GM21447 (cell line): ENCODE data around the gene CREG2.
"Not testable (repeated sequence)": the region's sequence is repeated elsewhere in the genome, so short reads cannot be mapped to it uniquely, and the experiment has no call there.

Experiments used
- ATAC-seq: cut with Tn5 transposase; IDR thresholded peaks from one replicate; pipeline ENCODE4 v1.9.1; 2021; ENCODE audit not compliant: unreplicated experiment

The CREG2 gene

DNA sequence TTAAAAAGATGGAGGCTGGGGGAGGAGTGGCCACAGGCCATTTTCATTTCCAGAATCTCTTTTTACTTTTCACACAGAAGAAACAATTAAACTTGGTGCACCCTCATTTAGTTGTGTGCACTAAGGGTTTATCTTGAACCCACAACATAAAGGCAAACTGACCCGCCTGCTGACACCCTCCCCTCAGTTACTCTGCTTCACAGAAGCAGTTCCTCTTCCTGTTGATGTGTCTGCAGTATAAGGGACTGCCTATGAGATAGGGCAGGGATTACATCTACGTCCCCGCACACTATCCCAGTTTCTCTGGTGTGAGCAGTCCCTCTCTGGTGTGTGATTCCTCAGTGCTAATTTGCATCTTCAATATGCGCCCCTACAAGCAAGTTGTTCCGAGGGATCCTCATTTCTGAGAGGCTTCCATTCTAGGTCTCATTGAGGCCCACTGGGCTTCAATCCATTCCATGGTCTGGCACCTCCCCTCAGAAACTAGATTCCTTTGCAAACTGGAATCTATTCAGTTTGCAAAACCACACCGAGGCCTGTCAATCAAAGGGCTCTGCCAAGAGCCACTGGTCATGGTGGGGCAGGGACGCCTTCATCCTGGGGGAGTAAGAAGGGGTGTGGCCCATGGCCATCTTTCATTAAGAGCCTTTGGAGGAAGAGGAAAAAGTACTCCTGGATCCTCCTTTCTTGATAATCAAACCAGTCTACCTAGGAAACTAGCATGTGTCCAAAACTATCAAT, 12.3 kb downstream of the CREG2 start:
- ATAC-seq, result no peak

DNA sequence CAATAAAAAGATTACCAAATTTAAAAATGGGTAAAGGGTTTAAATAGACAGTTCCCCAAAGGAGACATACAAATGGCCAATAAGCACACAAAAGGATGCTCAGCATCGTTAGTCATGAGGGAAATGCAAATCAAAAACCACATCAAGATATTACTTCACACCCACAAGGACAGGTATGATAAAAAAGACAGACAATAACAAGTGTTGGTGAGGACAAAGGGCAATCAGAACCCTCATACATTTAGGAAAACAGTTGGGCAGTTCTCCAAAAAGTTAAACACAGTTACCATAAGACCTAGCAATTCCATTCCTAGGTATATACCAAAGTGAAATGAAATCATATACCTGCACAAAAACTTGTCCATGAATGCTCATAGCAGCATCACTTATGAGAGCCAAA, 14.5 kb downstream of the CREG2 start:
- no peak for ATAC-seq

DNA sequence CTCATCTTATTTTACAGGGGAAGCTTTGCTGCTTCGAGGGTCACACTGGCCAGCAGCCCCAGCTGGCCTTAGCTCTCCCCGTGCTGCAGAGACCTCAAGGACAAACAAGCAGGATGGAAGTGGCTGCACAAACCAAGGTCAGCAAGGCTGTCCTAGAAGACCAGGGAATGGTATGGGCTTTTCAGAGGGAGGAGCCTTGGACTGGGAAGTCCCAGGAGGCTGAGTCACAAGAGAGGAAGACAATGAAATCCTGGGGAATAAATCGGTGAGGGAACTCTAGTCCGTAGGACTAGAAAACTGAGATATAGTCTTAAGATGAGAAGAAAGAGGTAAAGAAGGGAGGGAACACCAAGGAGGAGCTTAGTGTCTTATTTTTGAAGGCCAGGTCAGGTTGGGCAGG, 15.7 kb downstream of the CREG2 start:
- no peak for ATAC-seq

DNA sequence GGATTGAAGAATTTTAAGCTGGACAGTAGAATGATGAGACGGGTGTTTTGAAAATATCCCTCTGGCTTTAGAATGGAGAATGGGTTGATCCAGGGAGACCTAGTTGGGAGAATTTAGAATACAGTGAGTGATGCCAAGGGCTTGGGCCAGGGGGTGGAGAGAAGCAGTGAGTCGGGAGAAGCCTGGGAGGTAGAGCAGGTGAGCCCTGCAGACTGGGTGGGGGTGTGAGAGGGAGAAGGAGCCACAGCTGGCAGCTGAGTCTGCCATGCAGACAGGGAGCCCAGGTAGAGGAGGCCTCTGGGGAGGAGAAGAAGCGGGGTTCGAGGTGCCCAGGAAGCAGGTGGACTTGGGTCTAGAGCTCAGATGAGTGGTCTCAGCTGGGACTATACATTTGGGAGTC, 18.2 kb downstream of the CREG2 start:
- ATAC-seq, result no peak

DNA sequence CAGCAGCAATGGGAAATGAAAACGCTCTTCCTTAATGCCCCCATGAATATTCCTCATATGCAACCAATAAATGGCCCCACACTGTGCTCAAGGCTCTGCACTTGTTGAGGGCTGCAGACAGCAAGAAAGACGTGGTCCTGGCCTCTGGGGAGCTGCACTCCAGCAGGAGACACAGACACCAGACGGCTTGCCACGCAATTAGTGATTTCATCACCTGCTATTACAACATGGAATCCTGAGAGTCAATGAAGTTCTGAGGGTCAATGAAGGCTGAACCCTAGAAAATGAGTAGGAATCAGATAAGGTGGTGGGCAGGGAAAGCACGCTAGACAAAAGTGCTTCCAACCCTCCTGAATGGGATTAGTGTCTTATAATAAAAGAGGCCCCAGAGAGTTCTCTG, 18.9 kb downstream of the CREG2 start:
- no peak for ATAC-seq

DNA sequence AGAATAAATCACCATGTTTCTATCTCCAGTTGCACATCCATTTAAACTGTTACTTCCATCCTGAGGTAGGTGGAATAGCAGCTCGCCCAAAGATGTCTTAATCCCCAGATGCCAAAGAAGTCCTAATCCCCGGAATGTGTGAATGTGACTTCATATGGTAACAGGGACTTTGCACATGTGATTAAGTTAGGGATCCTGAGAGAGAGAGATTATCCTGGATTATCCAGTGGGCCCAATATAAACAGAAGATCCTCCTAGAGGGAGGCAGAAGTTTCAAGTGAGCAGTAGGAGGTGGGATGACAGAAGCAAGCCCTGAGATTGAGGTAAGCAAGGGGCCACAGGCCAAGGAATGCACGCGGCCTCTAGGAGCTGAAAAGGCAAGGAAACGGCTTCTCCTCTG, 19.8 kb downstream of the CREG2 start:
- no peak for ATAC-seq

DNA sequence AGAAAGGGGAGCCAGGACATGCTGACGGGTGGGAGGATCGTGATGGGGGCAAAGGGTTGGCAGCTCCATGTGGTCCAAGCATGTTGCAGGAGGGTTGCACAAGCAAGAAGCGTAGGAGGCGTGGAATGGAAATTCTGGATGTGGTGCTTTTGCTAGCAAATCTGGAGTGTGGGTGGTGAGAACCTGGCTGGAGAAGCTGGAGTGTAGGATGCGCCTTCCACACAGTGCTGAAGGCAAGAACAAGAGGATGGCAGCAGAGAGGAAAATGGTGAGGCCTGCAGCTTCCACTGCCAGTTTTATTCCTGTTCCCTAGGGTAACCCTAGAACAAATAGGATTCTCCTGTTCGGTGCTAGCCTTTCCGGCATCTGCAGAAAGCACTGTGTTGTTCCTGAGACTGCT, 22.4 kb downstream of the CREG2 start:
- no peak for ATAC-seq

DNA sequence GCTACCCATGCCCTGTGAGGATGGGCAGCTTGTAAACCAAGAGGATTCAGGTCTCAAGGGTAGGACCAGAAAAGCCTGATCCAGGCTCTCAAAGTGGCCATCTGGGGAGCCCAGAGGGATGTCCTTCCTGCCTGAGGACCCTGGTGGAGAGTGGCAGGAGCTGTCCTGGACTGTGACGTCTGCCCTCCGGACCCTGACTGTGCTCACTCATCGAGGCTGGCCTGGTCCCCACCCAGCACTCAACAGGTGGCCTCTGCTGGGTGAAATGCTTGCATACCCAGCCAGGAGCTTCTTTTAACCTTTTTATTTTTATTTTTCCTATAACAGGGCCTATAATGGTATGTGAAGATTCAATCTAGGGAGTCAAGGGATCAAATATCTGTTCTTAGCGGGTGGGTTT, 24.5 kb downstream of the CREG2 start:
- ATAC-seq, result no peak

DNA sequence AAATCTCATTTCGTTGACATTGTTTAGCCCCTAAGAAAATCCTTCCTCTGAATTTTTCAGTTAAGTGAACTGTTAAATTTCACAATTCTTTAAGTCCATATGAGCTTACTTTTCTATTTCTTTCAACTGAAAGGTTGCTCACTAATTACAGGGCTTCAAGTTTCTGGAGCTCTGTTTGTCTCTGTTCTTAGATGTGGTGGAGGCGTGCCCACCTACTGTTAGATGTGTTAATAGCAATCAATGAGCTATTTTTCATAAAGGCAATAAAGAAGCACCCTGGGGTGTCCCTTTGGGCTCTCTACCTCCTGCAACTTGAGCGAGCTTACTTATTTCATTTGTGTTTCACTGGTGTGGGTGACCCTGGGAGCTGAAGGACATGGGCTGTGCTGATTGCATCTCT, 25.0 kb downstream of the CREG2 start:
- no peak for ATAC-seq

DNA sequence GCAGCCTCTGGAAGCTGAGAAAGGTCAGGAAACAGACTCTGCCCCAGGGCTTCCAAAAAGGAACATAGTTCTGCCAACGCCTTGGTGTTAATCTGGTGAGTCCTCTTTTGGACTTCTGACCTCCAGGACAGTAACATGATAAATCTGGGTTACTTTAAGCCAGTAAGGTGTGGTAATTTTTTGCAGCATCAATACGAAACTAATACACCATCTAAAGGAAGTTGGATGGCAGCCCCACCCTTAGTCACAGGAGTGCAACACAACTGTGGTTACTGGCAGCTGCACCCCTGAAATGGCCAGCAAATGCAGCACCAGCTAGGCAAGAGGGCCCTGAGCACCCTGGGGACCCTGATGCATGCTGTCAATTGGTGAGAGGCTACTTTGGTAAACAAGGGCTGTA, 25.8 kb downstream of the CREG2 start:
- ATAC-seq, result no peak

DNA sequence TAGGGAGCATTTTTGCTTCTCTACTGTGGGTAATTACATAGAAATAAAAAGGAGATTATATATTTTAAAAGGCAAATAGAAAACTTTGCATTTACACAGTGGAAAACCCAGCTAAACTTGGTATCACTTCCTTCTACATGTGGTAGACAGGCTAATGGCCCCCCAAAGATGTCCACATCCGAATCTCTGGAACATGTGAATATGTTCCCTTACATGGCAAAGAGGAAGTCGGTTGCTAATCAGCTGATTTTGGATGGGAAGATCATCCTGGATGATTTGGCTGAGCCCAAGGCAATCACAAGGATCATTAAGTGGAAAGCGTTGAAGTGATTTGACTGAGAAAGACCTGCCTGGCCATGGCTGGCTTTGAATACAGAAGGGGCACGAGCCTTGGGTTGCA, 26.2 kb downstream of the CREG2 start:
- ATAC-seq, result no peak

DNA sequence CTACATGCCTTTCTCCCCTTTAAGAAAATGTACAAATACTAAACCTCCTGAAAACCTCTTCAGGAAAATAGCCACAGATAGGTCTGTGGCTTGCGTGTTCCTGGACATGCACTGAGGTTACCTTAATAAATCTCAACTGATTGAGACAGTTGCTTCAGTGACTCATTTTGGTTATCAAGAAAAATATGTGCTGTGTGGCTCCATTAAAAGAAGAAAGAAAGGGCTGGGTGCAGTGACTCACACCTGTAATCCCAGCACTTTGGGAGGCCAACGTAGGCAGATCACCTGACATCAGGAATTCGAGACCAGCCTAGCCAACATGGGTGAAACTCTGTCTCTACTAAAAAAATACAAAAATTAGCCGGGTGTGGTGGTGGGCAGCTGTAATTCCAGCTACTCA, 27.1 kb downstream of the CREG2 start:
- ATAC-seq, result no peak

DNA sequence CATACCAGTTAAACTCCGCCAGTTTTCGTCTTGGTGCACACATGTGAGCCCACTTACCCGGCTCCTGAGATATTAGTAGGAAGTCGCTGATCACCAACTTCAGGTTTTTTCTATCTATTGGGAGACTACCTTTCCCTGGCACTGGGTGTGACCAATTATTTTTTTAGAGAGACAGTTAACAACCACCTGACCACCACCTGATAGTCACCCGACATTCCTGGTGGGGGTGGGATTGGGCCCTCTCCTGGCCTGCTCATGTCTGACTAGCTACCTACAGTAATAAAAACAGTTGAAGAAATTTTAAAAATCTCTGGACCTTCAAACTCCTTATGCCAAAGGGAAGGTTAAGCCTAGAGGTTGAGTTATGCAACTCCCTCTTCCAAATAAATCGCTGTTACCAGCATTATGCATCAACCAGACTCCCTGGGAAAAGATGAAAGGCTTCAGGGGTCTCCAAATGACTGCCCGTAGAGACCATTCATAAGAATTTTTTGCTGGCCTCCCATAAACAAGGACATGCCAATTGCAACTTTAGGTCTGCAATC, 27.8 kb downstream of the CREG2 start:
- ATAC-seq, result no peak

DNA sequence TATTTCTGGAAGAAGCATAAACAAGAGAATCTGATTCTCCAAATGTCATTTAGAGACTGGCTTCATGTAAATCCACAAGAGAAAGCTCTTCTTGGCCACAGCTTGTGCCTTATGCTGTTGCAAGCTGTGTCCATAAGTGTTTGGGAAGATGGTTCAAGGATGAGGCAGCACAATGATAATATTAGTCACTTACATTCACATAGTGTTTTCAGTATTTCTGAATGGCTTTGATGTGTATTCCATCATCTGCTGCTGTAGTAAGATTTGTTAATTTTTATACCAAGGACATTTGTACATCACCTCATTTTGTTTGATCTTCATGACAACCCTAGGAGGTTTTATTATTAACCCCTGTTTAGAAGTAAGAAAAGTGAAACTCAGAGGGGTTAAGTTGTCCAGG, 29.9 kb downstream of the CREG2 start:
- no peak for ATAC-seq

DNA sequence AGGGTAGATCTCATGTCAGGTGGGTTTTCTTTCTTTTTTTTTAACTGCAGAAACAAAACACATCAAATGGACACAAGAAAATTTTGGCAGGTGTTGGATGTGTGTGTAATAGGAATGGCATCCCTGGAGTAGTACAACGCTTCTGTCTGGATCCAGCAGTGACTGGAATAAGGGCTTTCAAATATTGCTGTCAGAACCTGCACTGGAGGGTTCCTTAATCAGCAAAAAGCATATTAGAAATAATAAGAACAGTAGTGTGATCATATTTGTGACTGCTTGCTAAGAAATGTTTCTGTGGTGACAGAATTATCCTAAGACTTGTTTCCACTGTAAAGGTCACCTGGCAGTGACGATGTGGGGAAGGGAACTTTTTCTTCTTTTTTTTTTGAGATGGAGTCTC, 30.8 kb downstream of the CREG2 start:
- ATAC-seq, result no peak

DNA sequence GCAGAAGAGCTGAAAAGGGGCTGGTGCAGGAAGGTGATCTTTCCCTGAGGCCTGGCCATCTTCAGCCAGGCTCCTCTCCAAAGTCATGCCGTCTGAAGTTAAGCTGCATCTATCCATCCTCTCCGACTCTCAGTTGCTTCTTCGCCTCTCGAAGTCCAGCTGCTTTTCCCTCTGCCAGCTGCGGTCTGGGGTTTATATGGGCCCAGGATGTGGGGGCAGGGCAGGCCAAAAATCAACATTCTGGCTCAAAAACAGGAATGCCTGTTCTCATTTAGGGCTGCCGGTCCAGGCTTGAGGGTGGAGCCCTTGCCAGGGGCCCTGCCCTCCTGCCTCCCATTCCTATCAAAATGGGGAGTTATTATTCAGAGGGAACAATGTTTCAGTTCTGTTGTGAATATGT, 31.2 kb downstream of the CREG2 start:
- no peak for ATAC-seq

DNA sequence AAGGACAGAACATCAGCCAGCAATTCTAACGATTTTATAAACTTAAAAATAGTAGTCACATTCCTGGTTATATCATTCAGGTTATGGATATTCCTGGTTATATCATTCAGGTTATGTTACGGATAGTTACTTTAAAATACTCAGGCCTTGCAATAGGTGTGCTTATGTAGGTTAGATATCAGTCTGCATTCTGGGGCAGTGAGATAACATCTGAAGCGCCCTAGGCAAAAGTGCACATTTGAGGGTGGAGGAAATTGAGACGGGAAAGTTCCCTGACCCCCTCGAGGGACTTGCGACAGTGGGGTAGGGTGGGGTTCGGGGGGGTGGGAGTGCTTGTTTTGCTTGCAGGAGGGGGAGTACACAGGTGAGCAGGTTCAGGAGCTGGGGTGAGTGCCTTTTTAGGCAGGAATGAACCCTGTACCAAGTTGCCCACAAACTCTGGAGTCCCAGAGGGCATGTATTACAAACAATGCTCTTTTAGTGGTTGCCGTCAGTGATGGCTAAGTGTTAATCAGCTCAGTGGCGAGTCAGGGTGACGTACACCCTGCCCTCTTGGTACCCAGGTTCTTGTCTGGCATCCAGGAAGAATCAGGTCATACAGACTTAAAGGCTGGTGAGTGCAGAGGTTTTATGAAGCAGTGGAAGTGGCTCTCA, 31.8 kb downstream of the CREG2 start:
- ATAC-seq, result no peak

DNA sequence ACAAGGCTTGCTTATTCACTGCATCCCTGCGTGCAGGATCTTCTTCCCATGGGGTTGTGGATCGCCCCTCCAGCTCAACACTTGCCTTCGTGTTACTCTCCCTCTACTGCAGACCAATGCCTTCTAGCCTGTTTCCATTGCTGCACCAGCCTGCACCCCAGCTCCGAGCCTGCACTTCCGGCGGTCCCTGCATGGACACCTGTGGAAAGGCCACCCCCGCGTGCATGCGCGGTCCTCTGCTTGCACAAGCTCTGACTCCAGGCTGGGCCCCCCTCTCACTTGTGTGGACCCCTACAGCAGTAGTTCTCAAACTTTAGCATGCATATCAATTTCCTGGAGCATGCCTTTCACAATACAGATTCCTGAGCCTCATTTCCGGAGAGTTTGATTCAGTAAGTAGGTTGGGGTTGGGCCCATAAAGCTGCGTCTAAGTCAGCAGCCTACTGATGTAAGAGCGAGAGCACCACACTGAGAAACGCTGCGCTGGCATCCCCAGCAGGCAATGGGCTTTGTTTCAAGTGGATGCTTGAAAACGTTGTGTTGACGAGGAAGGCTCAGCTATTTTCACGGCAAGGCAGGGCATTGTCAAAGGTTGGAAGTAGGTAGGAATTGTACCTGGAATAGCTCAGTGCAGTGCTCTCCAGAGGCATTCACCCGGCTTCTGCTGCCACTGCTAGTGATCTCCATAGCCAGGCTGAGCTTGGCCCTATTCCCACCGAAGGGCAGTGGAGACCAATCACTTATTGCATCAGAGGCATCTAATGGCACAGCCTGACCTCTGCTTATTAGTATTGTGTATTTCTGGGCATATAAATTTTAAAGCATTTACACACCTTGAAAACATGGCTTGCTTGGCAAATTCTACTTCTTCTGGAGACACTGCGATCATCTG, 32.6 kb downstream of the CREG2 start:
- no peak for ATAC-seq

DNA sequence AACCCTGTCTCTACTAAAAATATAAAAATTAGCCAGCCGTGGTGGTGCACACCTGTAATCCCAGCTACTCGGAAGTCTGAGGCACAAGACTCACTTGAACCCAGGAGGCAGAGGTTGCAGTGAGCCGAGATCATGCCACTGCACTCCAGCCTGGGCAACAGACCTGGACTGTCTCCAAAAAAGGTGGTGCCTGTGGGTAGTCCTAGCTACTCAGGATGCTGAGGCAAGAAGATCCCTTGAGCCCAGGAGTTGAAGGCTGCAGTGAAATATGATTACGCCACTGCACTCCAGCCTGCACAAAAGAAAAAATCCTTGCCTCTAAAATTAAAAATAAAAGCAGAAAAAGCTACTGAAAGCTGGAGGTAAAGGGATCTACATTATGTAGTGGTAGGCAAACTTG, 34.7 kb downstream of the CREG2 start:
- ATAC-seq, result not testable (repeated sequence)

DNA sequence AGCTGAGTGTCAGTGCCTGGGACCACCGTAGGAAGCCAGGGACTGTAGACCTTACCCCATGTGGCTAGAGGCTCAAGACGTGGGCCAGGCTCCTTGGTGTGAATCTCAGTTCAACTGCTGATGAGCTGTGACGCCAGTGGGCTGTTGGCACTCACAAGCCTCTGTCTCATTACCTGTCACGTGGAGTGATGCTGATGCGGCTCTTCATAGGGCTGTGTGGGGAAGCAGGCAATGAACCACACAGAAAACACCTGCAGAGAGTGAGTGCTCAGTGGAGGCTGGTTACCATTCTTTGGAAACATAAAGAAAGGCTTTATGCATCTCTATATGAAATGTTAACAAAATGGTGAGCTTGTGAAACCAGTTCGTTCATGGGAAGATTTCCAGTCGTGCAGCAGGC, 36.1 kb downstream of the CREG2 start:
- ATAC-seq, result no peak

DNA sequence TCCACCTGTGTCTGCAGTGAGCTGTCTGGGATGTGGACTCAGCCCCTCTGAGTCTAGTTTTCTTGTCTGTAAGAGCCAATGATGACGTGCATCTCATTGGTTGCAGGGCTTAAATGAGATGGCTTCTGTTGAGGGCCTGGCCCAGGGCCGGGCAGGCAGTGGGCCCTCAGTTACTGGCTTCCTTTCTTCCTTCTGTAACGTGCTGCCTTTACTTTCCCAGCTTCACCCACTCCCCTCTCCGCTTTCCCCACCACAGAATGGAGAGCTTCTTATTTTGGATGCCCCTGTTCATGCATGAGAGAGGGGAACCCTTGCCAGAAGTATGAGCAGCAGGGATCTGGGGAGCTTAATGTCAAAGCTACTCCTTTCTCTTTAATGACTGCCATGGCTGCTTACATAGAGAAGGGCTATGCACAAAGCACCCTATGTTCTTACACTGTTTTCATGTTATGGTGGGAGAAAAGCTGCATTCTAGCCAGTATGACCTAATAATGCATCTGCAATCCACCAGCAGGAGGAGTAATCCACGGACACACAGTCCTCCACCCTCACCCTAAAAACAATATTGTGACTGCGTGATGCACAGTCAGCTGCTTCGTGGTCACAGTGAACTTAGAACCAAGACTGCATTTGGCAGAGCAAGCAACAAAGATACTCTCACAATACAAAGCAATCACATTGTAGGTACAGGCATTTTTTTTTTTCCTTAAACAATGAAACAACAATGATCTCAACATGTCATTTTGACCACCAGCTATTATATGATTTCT, 37.2 kb downstream of the CREG2 start:
- ATAC-seq, result no peak
